ENCODE measurements around the gene ATP2C2. TPM values are rescaled to one million over a fixed set of nuclear protein-coding genes. Genes with fewer than 3 reads are reported as not detected.

ATP2C2 gene
- total and polyA plus RNA-seq, 2 of the 8 experiments (the other 6 are each of a cell fraction or from before 2014, with no cell fraction given): 1.2 to 2.8 TPM

DNA sequence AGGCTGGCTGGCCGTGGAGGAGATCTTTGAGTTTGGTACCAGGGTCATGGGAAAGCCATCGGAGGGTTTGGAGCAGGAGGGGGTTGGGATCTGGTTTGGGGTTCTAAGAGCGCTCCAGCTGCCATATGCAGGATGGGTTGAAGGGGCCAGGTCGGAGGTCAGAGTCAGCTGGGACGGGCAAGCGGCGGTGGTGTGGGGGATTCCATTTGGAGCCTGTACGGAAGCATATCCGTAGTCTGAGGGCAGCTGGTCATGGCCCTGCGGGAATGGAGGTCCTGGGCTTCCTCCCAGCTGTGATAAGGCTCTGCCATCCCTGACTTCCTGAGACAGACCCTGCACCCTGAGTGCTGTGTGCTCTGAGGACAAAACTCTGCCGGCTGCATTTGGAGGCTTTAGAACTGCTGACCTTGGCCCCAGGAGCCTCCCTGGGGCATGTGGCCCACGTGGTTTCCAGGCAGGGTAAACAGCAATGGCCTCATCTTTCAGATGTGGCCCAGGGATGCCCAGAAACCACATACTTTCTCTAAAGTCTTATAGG lies 46.5 kb downstream of the ATP2C2 start (continued):
- TF ChIP-seq MAFK (IDR thresholded peaks at IDR 0.05; ENCODE audit: low read depth, low read length): no peak
- no peak for TF ChIP-seq SP2 (IDR thresholded peaks at IDR 0.05; ENCODE audit: low read length)
- TF ChIP-seq RNF2 (IDR thresholded peaks at IDR 0.05; ENCODE audit: borderline replicate concordance, low read depth, low read length, missing control alignments, poor library complexity, severe bottlenecking): no peak

All from H1 (cell line).